Gastroesophageal sphincter (tissue), 4 donors: ENCODE data around the gene BMP5. TPM values are rescaled to one million over a fixed set of nuclear protein-coding genes. Genes with fewer than 3 reads are reported as not detected.

Experiments
- ATAC-seq: fragments of 150-250 bp; one replicate; pipeline ENCODE4 v1.9.1; 2016; ENCODE audit warnings: mild to moderate bottlenecking, moderate library complexity
- H3K27ac ChIP-seq, 4 donors: fragments of 200-600 bp; sonication (generic) in 3 of 4; 1 replicate in 3 of 4; 2 replicates in 1 of 4; pipeline ENCODE4 v1.5.1; 2016 to 2019
- H3K27me3 ChIP-seq: fragments of 200-600 bp; sonication (generic); one replicate; pipeline ENCODE4 v1.5.1; 2019
- H3K36me3 ChIP-seq, 2 donors: fragments of 200-600 bp; sonication (generic); one replicate each; pipeline ENCODE4 v1.5.1; 2019; ENCODE audit warnings: control low read depth in 1 of 2
- H3K4me1 ChIP-seq, 3 donors: fragments of 200-600 bp; sonication (generic); 1 replicate in 2 of 3; 2 replicates in 1 of 3; pipeline ENCODE4 v1.5.1; 2016 to 2019; ENCODE audit warnings: control low read depth in 2 of 3
- H3K4me3 ChIP-seq, 2 donors: fragments of 200-600 bp; sonication (generic); one replicate each; pipeline ENCODE4 v1.5.1; 2019; ENCODE audit warnings: mild to moderate bottlenecking in 1 of 2, moderate library complexity in 1 of 2
- H3K9me3 ChIP-seq, 3 donors: fragments of 200-600 bp; sonication (generic); one replicate each; pipeline ENCODE4 v1.5.1; 2017 to 2019; ENCODE audit warnings: control low read depth in 2 of 3
- CTCF ChIP-seq, 4 experiments: fragments of 200-600 bp in 2 of 4; fragments of 450-650 bp in 2 of 4; sonication (generic) in 1 of 4; IDR thresholded peaks; one replicate each; pipeline ENCODE4 v1.5.1; 2017 to 2019; ENCODE audit warnings: antibody characterized with exemption in 4 of 4, mild to moderate bottlenecking in 2 of 4, moderate library complexity in 2 of 4
- EP300 ChIP-seq: sonication (generic); formaldehyde crosslinking; IDR thresholded peaks from one replicate; pipeline ENCODE4 v1.6.1; 2017; ENCODE audit warnings: antibody characterized with exemption, mild to moderate bottlenecking
- POLR2A ChIP-seq, 2 donors: fragments of 450-650 bp; IDR thresholded peaks; one replicate each; pipeline ENCODE4 v1.6.1; 2017; ENCODE audit warnings: antibody characterized with exemption in 2 of 2, mild to moderate bottlenecking in 2 of 2, moderate library complexity in 1 of 2
- POLR2AphosphoS5 ChIP-seq: sonication (generic); formaldehyde crosslinking; IDR thresholded peaks from one replicate; pipeline ENCODE4 v1.6.1; 2017; ENCODE audit warnings: antibody characterized with exemption
- WGBS, 2 donors: methylation state at CpG; one replicate each; pipeline ENCODE4 v1.1.5; 2018; ENCODE audit warnings: low coverage in 1 of 2; 5-methylcytosine and 5-hydroxymethylcytosine counted together
- total RNA-seq, 4 donors: library from RNA; depleted of rRNA; stranded (reverse); fragments of >200 nt; gene quantifications; one replicate each; pipeline ENCODE4 v1.1.0, GENCODE V29; 2016

BMP5 gene
- total RNA-seq, 4 donors from 2014 or later = 0.40 to 2.6 (median 0.89) TPM

- WGBS, 2 donors = 79 to 90% methylated on average over 3 to 4 of the region's 4 CpGs
- no peaks in the 10 kb centered on the region for H3K4me1 ChIP-seq
- no peaks in the 10 kb centered on the region for H3K36me3 ChIP-seq
- H3K4me3 ChIP-seq = no peak overlapping the region
- no peak overlapping the region for H3K27ac ChIP-seq
- TF ChIP-seq POLR2AphosphoS5 (no peak), POLR2A (IDR thresholded peaks at IDR 0.05) (no peak), EP300 (no peak), CTCF (IDR thresholded peaks at IDR 0.05) (no peak)
- H3K27me3 ChIP-seq = no peaks in the 10 kb centered on the region
- ATAC-seq = no peak
- no peaks in the 10 kb centered on the region for H3K9me3 ChIP-seq
Measured at GRCh38 chr6:55819811-55820210, 55.6 kb downstream of the BMP5 start.

- 50 to 77% methylated on average over 2 of the region's 2 CpGs for WGBS, 2 donors
- TF ChIP-seq CTCF (IDR thresholded peaks at IDR 0.05) = no peak
- no peak for TF ChIP-seq POLR2AphosphoS5
- TF ChIP-seq EP300 = no peak
- no peak overlapping the region for H3K4me3 ChIP-seq
- H3K27ac ChIP-seq = no peak overlapping the region
- peak; percentile 25 for ATAC-seq
- no peaks in the 10 kb centered on the region for H3K4me1 ChIP-seq
- no peaks in the 10 kb centered on the region for H3K9me3 ChIP-seq
- H3K36me3 ChIP-seq = no peaks in the 10 kb centered on the region
- H3K27me3 ChIP-seq = no peaks in the 10 kb centered on the region
Measured at GRCh38 chr6:55818482-55818881, 56.9 kb downstream of the BMP5 start.

- Histone ChIP-seq H3K4me3 (no peak overlapping the region), H3K27ac (no peak overlapping the region), H3K36me3 (no peaks in the 10 kb centered on the region), H3K27me3 (no peaks in the 10 kb centered on the region), H3K9me3 (no peaks in the 10 kb centered on the region), H3K4me1 (no peaks in the 10 kb centered on the region)
- ATAC-seq = no peak
- no peak for TF ChIP-seq POLR2A (IDR thresholded peaks at IDR 0.05)
- TF ChIP-seq EP300 = no peak
- TF ChIP-seq POLR2AphosphoS5 = no peak
- TF ChIP-seq CTCF (IDR thresholded peaks at IDR 0.05) = no peak
- 61 to 100% methylated on average over 1 of the region's 1 CpG for WGBS, 2 donors
Measured at GRCh38 chr6:55812509-55812908, 62.9 kb downstream of the BMP5 start.

- ATAC-seq = no peak
- no peak for TF ChIP-seq EP300
- no peak for TF ChIP-seq POLR2A (IDR thresholded peaks at IDR 0.05)
- no peak for TF ChIP-seq POLR2AphosphoS5
- TF ChIP-seq CTCF (IDR thresholded peaks at IDR 0.05) = no peak
- Histone ChIP-seq H3K4me3 (no peak overlapping the region), H3K9me3 (no peaks in the 10 kb centered on the region), H3K4me1 (no peaks in the 10 kb centered on the region), H3K27me3 (no peaks in the 10 kb centered on the region), H3K36me3 (no peaks in the 10 kb centered on the region), H3K27ac (no peak overlapping the region)
- WGBS, 2 donors = 53 to 69% methylated on average over 3 of the region's 3 CpGs
Measured at GRCh38 chr6:55811074-55811473, 64.3 kb downstream of the BMP5 start.

GRCh38 chr6:55802259-55802658 lies 73.1 kb downstream of the BMP5 start:
- Histone ChIP-seq H3K4me1 (no peaks in the 10 kb centered on the region), H3K4me3 (no peak overlapping the region), H3K36me3 (no peaks in the 10 kb centered on the region), H3K27me3 (no peaks in the 10 kb centered on the region), H3K9me3 (no peaks in the 10 kb centered on the region), H3K27ac (no peak overlapping the region)
- ATAC-seq = no peak
- WGBS, 2 donors = 91 to 100% methylated on average over 3 to 4 of the region's 4 CpGs
- TF ChIP-seq POLR2A (IDR thresholded peaks at IDR 0.05) (no peak), CTCF (IDR thresholded peaks at IDR 0.05) (no peak), EP300 (no peak), POLR2AphosphoS5 (no peak)
